Measurements from ENCODE around the gene MYO9B.

DNA sequence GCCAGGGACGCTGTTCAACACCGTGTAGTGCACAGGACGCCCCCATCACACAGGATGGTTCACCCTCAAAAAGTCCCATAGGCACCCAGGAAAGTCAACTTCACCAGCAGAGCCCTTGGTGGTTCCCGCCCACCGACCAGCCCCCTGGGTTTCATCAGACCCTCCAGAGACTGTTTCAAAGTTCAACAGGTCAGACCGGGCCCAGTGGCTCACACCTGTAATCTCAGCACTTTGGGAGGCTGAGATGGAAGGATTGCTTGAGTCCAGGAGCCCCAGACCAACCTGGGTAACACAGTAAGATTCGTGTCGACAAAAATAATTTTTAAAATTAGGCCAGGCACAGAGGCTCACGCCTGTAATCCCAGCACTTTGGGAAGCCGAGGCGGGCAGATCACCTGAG lies 61.0 kb downstream of the MYO9B start:
- TF ChIP-seq, protein P1, sequence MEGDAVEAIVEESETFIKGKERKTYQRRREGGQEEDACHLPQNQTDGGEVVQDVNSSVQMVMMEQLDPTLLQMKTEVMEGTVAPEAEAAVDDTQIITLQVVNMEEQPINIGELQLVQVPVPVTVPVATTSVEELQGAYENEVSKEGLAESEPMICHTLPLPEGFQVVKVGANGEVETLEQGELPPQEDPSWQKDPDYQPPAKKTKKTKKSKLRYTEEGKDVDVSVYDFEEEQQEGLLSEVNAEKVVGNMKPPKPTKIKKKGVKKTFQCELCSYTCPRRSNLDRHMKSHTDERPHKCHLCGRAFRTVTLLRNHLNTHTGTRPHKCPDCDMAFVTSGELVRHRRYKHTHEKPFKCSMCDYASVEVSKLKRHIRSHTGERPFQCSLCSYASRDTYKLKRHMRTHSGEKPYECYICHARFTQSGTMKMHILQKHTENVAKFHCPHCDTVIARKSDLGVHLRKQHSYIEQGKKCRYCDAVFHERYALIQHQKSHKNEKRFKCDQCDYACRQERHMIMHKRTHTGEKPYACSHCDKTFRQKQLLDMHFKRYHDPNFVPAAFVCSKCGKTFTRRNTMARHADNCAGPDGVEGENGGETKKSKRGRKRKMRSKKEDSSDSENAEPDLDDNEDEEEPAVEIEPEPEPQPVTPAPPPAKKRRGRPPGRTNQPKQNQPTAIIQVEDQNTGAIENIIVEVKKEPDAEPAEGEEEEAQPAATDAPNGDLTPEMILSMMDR (IDR thresholded peaks at IDR 0.05) = no peak
- TF ChIP-seq JUN (CRISPR knock-in tag; IDR thresholded peaks at IDR 0.05) = no peak
- TF ChIP-seq, protein P2, sequence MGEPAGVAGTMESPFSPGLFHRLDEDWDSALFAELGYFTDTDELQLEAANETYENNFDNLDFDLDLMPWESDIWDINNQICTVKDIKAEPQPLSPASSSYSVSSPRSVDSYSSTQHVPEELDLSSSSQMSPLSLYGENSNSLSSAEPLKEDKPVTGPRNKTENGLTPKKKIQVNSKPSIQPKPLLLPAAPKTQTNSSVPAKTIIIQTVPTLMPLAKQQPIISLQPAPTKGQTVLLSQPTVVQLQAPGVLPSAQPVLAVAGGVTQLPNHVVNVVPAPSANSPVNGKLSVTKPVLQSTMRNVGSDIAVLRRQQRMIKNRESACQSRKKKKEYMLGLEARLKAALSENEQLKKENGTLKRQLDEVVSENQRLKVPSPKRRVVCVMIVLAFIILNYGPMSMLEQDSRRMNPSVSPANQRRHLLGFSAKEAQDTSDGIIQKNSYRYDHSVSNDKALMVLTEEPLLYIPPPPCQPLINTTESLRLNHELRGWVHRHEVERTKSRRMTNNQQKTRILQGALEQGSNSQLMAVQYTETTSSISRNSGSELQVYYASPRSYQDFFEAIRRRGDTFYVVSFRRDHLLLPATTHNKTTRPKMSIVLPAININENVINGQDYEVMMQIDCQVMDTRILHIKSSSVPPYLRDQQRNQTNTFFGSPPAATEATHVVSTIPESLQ (CRISPR knock-in tag; IDR thresholded peaks at IDR 0.05) = no peak
- no peak for TF ChIP-seq NFYB (CRISPR knock-in tag; conservative IDR thresholded peaks at IDR 0.05; ENCODE audit: low read depth)
- no peak for TF ChIP-seq ELF4 (CRISPR knock-in tag; IDR thresholded peaks at IDR 0.05; ENCODE audit: low read depth)
- TF ChIP-seq, protein P3, sequence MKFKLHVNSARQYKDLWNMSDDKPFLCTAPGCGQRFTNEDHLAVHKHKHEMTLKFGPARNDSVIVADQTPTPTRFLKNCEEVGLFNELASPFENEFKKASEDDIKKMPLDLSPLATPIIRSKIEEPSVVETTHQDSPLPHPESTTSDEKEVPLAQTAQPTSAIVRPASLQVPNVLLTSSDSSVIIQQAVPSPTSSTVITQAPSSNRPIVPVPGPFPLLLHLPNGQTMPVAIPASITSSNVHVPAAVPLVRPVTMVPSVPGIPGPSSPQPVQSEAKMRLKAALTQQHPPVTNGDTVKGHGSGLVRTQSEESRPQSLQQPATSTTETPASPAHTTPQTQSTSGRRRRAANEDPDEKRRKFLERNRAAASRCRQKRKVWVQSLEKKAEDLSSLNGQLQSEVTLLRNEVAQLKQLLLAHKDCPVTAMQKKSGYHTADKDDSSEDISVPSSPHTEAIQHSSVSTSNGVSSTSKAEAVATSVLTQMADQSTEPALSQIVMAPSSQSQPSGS (CRISPR knock-in tag; IDR thresholded peaks at IDR 0.05; ENCODE audit: borderline replicate concordance, low read depth) = no peak
- TF ChIP-seq SMAD4 (CRISPR knock-in tag; IDR thresholded peaks at IDR 0.05) = no peak
- TF ChIP-seq SP1 (CRISPR knock-in tag; conservative IDR thresholded peaks at IDR 0.05) = no peak
- no peak for TF ChIP-seq ETV6 (CRISPR knock-in tag; IDR thresholded peaks at IDR 0.05)
- no peak for TF ChIP-seq TP53 (CRISPR knock-in tag; IDR thresholded peaks at IDR 0.05)
